Endothelial cell of umbilical vein (primary cell): ENCODE data around the gene RPS6KB1. TPM values are rescaled to one million over a fixed set of nuclear protein-coding genes. Genes with fewer than 3 reads are reported as not detected.
"Not testable (repeated sequence)": the region's sequence is repeated elsewhere in the genome, so short reads cannot be mapped to it uniquely, and the experiment has no call there.

Experiments
- BruUV-seq: library from RNA; stranded (reverse); fragments of 400-500 nt; replicated peaks from 2 replicates; lab custom pipeline; 2021; lab: Mats Ljungman, UMichigan
- CTCF ChIA-PET: fragments of 300-600, 350-600 bp; sonication (Branson Sonifier 250); formaldehyde crosslinking; loops from one replicate; lab custom pipeline; 2021; ENCODE audit warnings: antibody characterized with exemption, inconsistent platforms; lab: Charles Lee
- POLR2A ChIA-PET: fragments of 300-600, 350-600 bp; sonication (Branson Sonifier 250); formaldehyde crosslinking; loops from one replicate; lab custom pipeline; 2021; ENCODE audit warnings: antibody characterized with exemption, inconsistent platforms; lab: Charles Lee
- DNase-seq: peaks from one replicate; pipeline ENCODE4 v3.0.0-alpha.2; 2011; ENCODE audit warnings: low read depth, low spot score
- FAIRE-seq: peaks from 2 replicates; lab custom pipeline; 2011; peaks lifted over from hg19 to GRCh38; lab: Jason Lieb, UNC
- H2AFZ ChIP-seq: 2 replicates; pipeline ENCODE4 v1.6.0; 2012; ENCODE audit warnings: low read depth, low read length, control low read depth, inconsistent platforms
- H3K27ac ChIP-seq: 2 replicates; pipeline ENCODE4 v1.5.1; 2011; ENCODE audit warnings: low read depth, mild to moderate bottlenecking, control low read depth, low read length, moderate library complexity; ENCODE audit not compliant: insufficient read depth
- H3K27me3 ChIP-seq, 2 experiments: 2 replicates each; pipeline versions ENCODE4 v1.6.0 to v1.6.1; 2011; ENCODE audit warnings: low read length in 2 of 2, mixed read lengths in 1 of 2; ENCODE audit not compliant: control insufficient read depth in 2 of 2, insufficient read depth in 2 of 2
- H3K36me3 ChIP-seq, 2 experiments: 2 replicates in 1 of 2; 3 replicates in 1 of 2; pipeline ENCODE4 v1.5.1; 2011; ENCODE audit warnings: low read length in 2 of 2, mild to moderate bottlenecking in 1 of 2, moderate library complexity in 1 of 2; ENCODE audit not compliant: control insufficient read depth in 2 of 2, insufficient read depth in 2 of 2; ENCODE audit errors: extremely low read depth in 1 of 2
- H3K4me1 ChIP-seq: 3 replicates; pipeline ENCODE4 v1.5.1; 2011; ENCODE audit warnings: mild to moderate bottlenecking, low read length; ENCODE audit not compliant: control insufficient read depth, insufficient read depth; ENCODE audit errors: extremely low read depth
- H3K4me2 ChIP-seq: 2 replicates; pipeline ENCODE4 v1.6.1; 2011; ENCODE audit warnings: low read length, control low read depth, mixed read lengths; ENCODE audit not compliant: insufficient read depth
- H3K4me3 ChIP-seq, 3 experiments: fragments of 200-600 bp in 1 of 3; sonication (generic), shearing (Covaris generic) in 1 of 3; replicated peaks in 1 of 3; 2 replicates each; pipeline ENCODE4 v1.5.1; 2011 to 2016; ENCODE audit warnings: control low read depth in 3 of 3, low read length in 3 of 3, mild to moderate bottlenecking in 2 of 3, inconsistent platforms in 1 of 3, low read depth in 1 of 3, moderate library complexity in 1 of 3; ENCODE audit not compliant: insufficient read depth in 1 of 3
- H3K79me2 ChIP-seq: 2 replicates; pipeline ENCODE4 v1.6.0; 2012; ENCODE audit warnings: low read length, inconsistent platforms; ENCODE audit not compliant: control insufficient read depth, insufficient read depth
- H3K9ac ChIP-seq: replicated peaks from 2 replicates; pipeline ENCODE3; 2011; ENCODE audit warnings: low read length, control low read depth; ENCODE audit not compliant: insufficient read depth; ENCODE audit errors: extremely low read depth
- H3K9me1 ChIP-seq: replicated peaks from 3 replicates; pipeline ENCODE4 v1.6.0; 2011; ENCODE audit warnings: mild to moderate bottlenecking, low read length; ENCODE audit not compliant: control insufficient read depth, insufficient read depth; ENCODE audit errors: extremely low read depth
- H3K9me3 ChIP-seq: replicated peaks from 2 replicates; pipeline ENCODE4 v1.5.1; 2012; ENCODE audit warnings: low read length, inconsistent platforms; ENCODE audit not compliant: control insufficient read depth, insufficient read depth
- H4K20me1 ChIP-seq: replicated peaks from 2 replicates; pipeline ENCODE3; 2011; ENCODE audit warnings: mild to moderate bottlenecking, low read length; ENCODE audit not compliant: control insufficient read depth, insufficient read depth; ENCODE audit errors: extremely low read depth
- EZH2 ChIP-seq: IDR thresholded peaks from 2 replicates; pipeline ENCODE4 v1.6.1; 2012; ENCODE audit warnings: borderline replicate concordance, low read depth, mild to moderate bottlenecking, moderate library complexity, low read length, inconsistent platforms; ENCODE audit not compliant: severe bottlenecking
- FOS ChIP-seq: IDR thresholded peaks from 2 replicates; pipeline ENCODE4 v1.6.1; 2011; ENCODE audit warnings: mild to moderate bottlenecking, low read length, moderate library complexity, borderline replicate concordance; ENCODE audit not compliant: insufficient read depth
- GATA2 ChIP-seq: IDR thresholded peaks from 2 replicates; pipeline ENCODE4 v1.7.0; 2011; ENCODE audit warnings: low read depth, mild to moderate bottlenecking, moderate library complexity, mixed read lengths, low read length; ENCODE audit not compliant: insufficient read length, insufficient read depth
- JUN ChIP-seq: IDR thresholded peaks from 2 replicates; pipeline ENCODE4 v1.6.1; 2011; ENCODE audit warnings: borderline replicate concordance, low read depth; ENCODE audit not compliant: insufficient read length, insufficient read depth
- MYC ChIP-seq: IDR thresholded peaks from one replicate; pipeline ENCODE4 v1.6.1; 2011; ENCODE audit warnings: mild to moderate bottlenecking, low read depth, low read length
- POLR2A ChIP-seq: IDR thresholded peaks from 2 replicates; pipeline ENCODE4 v1.6.1; 2012; ENCODE audit warnings: low read depth, mild to moderate bottlenecking, control low read depth, low read length
- POLR2AphosphoS5 ChIP-seq: IDR thresholded peaks from 2 replicates; pipeline ENCODE4 v1.6.1; 2012; ENCODE audit warnings: low read depth, mild to moderate bottlenecking, control low read depth, low read length, moderate library complexity; ENCODE audit not compliant: insufficient read depth
- dilution Hi-C: fragments of 300-500 bp; cut with MboI; formaldehyde crosslinking; loops from one replicate; pipeline ENCODE4 v1.15.0; 2019; ENCODE audit warnings: low sequenced_read_pairs; ENCODE audit not compliant: extremely low pct_ligation_motif_present
- intact Hi-C: fragments of 100-400 bp; cut with micrococcal nuclease; formaldehyde crosslinking; loops from one replicate; pipeline ENCODE4 v1.10.0; 2022
- polyA plus RNA-seq, 4 experiments: library from polyadenylated mRNA; depleted of rRNA in 3 of 4; stranded (reverse) in 3 of 4; unstranded in 1 of 4; fragments of >200 nt; gene quantifications; 2 replicates each; pipeline versions ENCODE4 v1.2.1 to v1.2.3, GENCODE V29; 2011 to 2012; ENCODE audit warnings: missing spikeins in 1 of 4
- total RNA-seq: library from RNA; stranded (reverse); gene quantifications from 2 replicates; pipeline ENCODE4 v1.2.3, GENCODE V29; 2021
- TF ChIP-seq, protein P1 (sequence below), 2 donors: IDR thresholded peaks; 1 replicate in 1 of 2; 2 replicates in 1 of 2; pipeline ENCODE4 v1.5.1; 2011; ENCODE audit warnings: low read length in 2 of 2, mild to moderate bottlenecking in 2 of 2, moderate library complexity in 2 of 2, control low read depth in 1 of 2, inconsistent platforms in 1 of 2, low read depth in 1 of 2; ENCODE audit not compliant: insufficient read depth in 1 of 2; ENCODE audit errors: extremely low read depth in 1 of 2
- TF ChIP-seq, protein P2 (sequence below): IDR thresholded peaks from 2 replicates; pipeline ENCODE4 v1.6.1; 2011; ENCODE audit not compliant: insufficient read depth, insufficient read length

Gene RPS6KB1
- total and polyA plus RNA-seq, 2 donors (not counting 3 experiments of a cell fraction or from before 2014, with no cell fraction given), result 5.4 to 45.7 TPM

DNA sequence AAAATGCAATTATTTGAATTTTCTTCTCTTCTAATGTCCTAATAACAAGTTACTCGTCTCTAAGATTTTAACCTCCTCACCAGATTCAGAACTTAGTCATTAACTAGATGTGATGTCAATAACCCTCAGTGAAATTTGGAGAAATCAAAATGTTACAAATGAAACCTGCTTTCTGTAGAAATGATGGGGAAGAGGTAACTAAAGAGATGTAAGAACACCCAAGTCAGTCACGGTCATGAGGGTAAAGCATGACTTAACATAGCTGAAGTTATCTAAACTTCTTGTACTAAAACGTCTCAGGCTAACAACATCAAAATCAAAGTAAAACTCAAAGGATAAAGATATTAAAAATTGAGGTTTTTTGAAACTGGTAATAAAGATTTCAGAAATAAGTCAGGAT, 61.9 kb downstream of the RPS6KB1 start:
- Histone ChIP-seq H3K4me2 (no peak overlapping the region), H3K9ac (no peak overlapping the region), H3K4me3 (no peak overlapping the region), H3K27ac (no peak overlapping the region), H3K9me1 (no peaks in the 10 kb centered on the region), H3K36me3 (no peaks in the 10 kb centered on the region), H3K27me3 (no peaks in the 10 kb centered on the region), H3K79me2 (no peaks in the 10 kb centered on the region), H3K4me1 (no peaks in the 10 kb centered on the region), H4K20me1 (no peaks in the 10 kb centered on the region), H2AFZ (no peak overlapping the region), H3K9me3 (no peaks in the 10 kb centered on the region)
- BruUV-seq, result no TSS peak
- dilution Hi-C loops (no loop called here), intact Hi-C loops (no loop called here)
- FAIRE-seq, result no peak
- ChIA-PET POLR2A (no interaction called here), CTCF (no interaction called here)
- TF ChIP-seq MYC (no peak), GATA2 (no peak), EZH2 (no peak), JUN (no peak), POLR2AphosphoS5 (no peak), FOS (no peak), POLR2A (no peak)
- TF ChIP-seq, protein P1, sequence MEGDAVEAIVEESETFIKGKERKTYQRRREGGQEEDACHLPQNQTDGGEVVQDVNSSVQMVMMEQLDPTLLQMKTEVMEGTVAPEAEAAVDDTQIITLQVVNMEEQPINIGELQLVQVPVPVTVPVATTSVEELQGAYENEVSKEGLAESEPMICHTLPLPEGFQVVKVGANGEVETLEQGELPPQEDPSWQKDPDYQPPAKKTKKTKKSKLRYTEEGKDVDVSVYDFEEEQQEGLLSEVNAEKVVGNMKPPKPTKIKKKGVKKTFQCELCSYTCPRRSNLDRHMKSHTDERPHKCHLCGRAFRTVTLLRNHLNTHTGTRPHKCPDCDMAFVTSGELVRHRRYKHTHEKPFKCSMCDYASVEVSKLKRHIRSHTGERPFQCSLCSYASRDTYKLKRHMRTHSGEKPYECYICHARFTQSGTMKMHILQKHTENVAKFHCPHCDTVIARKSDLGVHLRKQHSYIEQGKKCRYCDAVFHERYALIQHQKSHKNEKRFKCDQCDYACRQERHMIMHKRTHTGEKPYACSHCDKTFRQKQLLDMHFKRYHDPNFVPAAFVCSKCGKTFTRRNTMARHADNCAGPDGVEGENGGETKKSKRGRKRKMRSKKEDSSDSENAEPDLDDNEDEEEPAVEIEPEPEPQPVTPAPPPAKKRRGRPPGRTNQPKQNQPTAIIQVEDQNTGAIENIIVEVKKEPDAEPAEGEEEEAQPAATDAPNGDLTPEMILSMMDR (IDR thresholded peaks at IDR 0.05; ENCODE audit: extremely low read depth in 1 of 2, insufficient read depth in 1 of 2, low read depth in 1 of 2, low read length in 2 of 2), result no peak
- TF ChIP-seq, protein P2, sequence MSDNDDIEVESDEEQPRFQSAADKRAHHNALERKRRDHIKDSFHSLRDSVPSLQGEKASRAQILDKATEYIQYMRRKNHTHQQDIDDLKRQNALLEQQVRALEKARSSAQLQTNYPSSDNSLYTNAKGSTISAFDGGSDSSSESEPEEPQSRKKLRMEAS, result no peak
- no peak for DNase-seq

DNA sequence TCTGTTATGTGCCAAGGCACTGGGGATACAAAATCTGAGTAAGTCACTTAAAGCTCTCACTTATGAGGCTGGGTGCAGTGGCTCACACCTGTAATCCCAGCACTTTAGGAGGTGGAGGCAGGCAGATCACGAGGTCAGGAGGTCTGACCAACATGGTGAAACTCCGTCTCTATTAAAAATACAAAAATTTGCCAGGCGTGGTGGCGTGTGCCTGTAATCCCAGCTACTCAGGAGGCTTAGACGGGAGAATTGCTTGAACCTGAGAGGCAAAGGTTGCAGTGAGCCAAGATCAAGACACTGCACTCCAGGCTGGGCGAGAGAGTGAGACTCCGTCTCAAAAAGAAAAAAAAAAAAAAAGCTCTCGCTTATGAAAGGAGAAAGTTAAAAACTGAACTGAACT, 66.7 kb downstream of the RPS6KB1 start:
- H3K4me1 ChIP-seq, intact Hi-C loops, H3K9ac ChIP-seq, H3K36me3 ChIP-seq, DNase-seq, H3K4me2 ChIP-seq, H3K9me3 ChIP-seq, H3K4me3 ChIP-seq, H3K27ac ChIP-seq, H3K9me1 ChIP-seq, H3K27me3 ChIP-seq, H2AFZ ChIP-seq, H3K79me2 ChIP-seq, BruUV-seq, dilution Hi-C loops, H4K20me1 ChIP-seq: not testable (repeated sequence)
- FAIRE-seq, result peak; percentile 15
- ChIA-PET CTCF (interaction anchor here (1.4 kb wide), 1 partner anchor 45 kb away, joined by 4 read pairs; no protein-coding TSS in a partner anchor), POLR2A (interaction anchor here (0.7 kb wide), 1 partner anchor 9 kb away, joined by 3 read pairs; no protein-coding TSS in a partner anchor)
